ENCODE results near the gene TIMM29.
A peak's percentile ranks its signal among the peaks of the same experiment; 100 is the strongest.

Gene TIMM29

DNA sequence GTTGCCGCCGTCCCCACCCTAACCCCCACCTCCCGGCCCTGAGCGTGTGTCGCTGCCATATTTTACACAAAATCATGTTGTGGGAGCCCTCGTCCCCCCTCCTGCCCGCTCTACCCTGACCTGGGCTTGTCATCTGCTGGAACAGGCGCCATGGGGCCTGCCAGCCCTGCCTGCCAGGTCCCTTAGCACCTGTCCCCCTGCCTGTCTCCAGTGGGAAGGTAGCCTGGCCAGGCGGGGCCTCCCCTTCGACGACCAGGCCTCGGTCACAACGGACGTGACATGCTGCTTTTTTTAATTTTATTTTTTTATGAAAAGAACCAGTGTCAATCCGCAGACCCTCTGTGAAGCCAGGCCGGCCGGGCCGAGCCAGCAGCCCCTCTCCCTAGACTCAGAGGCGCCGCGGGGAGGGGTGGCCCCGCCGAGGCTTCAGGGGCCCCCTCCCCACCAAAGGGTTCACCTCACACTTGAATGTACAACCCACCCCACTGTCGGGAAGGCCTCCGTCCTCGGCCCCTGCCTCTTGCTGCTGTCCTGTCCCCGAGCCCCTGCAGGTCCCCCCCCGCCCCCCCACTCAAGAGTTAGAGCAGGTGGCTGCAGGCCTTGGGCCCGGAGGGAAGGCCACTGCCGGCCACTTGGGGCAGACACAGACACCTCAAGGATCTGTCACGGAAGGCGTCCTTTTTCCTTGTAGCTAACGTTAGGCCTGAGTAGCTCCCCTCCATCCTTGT is 6.5 kb upstream of the TIMM29 start:
- peaks cover 41% of the 10 kb centered on the region for H3K36me3 ChIP-seq
- no peak for DNase-seq
- TF ChIP-seq, protein P1, sequence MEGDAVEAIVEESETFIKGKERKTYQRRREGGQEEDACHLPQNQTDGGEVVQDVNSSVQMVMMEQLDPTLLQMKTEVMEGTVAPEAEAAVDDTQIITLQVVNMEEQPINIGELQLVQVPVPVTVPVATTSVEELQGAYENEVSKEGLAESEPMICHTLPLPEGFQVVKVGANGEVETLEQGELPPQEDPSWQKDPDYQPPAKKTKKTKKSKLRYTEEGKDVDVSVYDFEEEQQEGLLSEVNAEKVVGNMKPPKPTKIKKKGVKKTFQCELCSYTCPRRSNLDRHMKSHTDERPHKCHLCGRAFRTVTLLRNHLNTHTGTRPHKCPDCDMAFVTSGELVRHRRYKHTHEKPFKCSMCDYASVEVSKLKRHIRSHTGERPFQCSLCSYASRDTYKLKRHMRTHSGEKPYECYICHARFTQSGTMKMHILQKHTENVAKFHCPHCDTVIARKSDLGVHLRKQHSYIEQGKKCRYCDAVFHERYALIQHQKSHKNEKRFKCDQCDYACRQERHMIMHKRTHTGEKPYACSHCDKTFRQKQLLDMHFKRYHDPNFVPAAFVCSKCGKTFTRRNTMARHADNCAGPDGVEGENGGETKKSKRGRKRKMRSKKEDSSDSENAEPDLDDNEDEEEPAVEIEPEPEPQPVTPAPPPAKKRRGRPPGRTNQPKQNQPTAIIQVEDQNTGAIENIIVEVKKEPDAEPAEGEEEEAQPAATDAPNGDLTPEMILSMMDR (IDR thresholded peaks at IDR 0.05; ENCODE audit: low read depth, low read length): no peak
- no peaks in the 10 kb centered on the region for H3K4me1 ChIP-seq
- H3K27me3 ChIP-seq: no peaks in the 10 kb centered on the region
- no peak overlapping the region for H3K4me3 ChIP-seq (ENCODE audit: low read depth, low read length)
- no peaks in the 10 kb centered on the region for H3K9me3 ChIP-seq

- Histone ChIP-seq H3K4me1 (no peaks in the 10 kb centered on the region), H3K27me3 (no peaks in the 10 kb centered on the region), H3K36me3 (peaks cover 41% of the 10 kb centered on the region), H3K4me3 (ENCODE audit: low read depth, low read length) (no peak overlapping the region), H3K9me3 (no peaks in the 10 kb centered on the region)
- DNase-seq: no peak
- TF ChIP-seq, protein P1 (IDR thresholded peaks at IDR 0.05; ENCODE audit: low read depth, low read length): no peak
Measured at GRCh38 chr19:10922638-10923014, 6.0 kb upstream of the TIMM29 start.

GRCh38 chr19:10923260-10924112 is 5.1 kb upstream of the TIMM29 start:
- TF ChIP-seq, protein P1 (IDR thresholded peaks at IDR 0.05; ENCODE audit: low read depth, low read length): no peak
- no peak overlapping the region for H3K4me3 ChIP-seq (ENCODE audit: low read depth, low read length)
- H3K27me3 ChIP-seq: no peaks in the 10 kb centered on the region
- no peaks in the 10 kb centered on the region for H3K4me1 ChIP-seq
- DNase-seq: no peak
- H3K36me3 ChIP-seq: peaks cover 41% of the 10 kb centered on the region
- no peaks in the 10 kb centered on the region for H3K9me3 ChIP-seq

- H3K27me3 ChIP-seq: no peaks in the 10 kb centered on the region
- no peaks in the 10 kb centered on the region for H3K9me3 ChIP-seq
- TF ChIP-seq, protein P1 (IDR thresholded peaks at IDR 0.05; ENCODE audit: low read depth, low read length): no peak
- H3K4me3 ChIP-seq (ENCODE audit: low read depth, low read length): no peak overlapping the region
- no peak for DNase-seq
- no peaks in the 10 kb centered on the region for H3K4me1 ChIP-seq
- peaks cover 37% of the 10 kb centered on the region for H3K36me3 ChIP-seq
Measured at GRCh38 chr19:10924597-10924996, 4.0 kb upstream of the TIMM29 start.

DNA sequence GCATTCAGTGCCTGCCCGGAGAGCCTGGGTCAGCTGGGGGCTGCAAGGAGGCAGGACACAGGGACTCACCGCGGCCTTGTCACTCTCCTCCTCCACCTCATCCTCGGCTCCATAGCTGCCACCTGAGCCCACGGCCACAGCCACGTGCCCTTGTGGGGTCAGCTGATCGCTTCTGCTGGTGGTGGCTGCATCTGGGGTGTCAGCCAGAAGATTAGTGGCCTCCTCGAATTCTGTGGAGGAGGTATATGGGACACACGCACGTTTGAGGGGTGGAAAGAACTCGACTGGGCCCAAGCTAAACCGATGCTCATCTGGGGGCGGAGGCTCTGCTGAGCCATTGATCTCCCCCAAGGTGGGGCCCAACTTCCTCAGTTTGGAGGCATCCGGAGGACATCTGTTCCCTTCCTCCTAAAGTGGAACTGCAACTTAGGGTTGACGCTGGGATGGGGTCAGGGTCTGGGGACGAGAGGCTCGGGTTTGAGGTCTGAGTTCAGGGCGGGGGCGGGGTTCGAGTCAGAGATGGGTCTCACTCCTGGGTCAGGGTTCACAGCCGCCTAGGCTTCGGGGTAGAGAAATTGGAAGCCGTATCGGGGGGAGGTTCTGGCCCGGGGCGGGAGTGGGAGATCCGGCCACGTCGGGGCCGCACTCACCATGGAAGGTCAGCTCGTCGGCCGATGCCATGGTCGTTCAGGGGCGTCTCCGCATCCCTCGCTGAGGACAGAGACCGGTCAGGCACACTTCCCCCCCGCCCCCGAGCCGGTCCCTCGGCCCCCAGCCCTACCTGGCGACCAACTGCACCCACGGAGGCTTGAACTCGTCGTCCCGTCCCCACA is 665 bp upstream of the TIMM29 start:
- H3K27me3 ChIP-seq: no peaks in the 10 kb centered on the region
- no peaks in the 10 kb centered on the region for H3K9me3 ChIP-seq
- peaks cover 26% of the 10 kb centered on the region for H3K36me3 ChIP-seq
- peak overlapping the region; percentile 88 for H3K4me3 ChIP-seq (ENCODE audit: low read depth, low read length)
- no peak for DNase-seq
- TF ChIP-seq, protein P1 (IDR thresholded peaks at IDR 0.05; ENCODE audit: low read depth, low read length): no peak
- H3K4me1 ChIP-seq: no peaks in the 10 kb centered on the region
